Measurements from ENCODE around the gene OXSM.

OXSM gene

DNA sequence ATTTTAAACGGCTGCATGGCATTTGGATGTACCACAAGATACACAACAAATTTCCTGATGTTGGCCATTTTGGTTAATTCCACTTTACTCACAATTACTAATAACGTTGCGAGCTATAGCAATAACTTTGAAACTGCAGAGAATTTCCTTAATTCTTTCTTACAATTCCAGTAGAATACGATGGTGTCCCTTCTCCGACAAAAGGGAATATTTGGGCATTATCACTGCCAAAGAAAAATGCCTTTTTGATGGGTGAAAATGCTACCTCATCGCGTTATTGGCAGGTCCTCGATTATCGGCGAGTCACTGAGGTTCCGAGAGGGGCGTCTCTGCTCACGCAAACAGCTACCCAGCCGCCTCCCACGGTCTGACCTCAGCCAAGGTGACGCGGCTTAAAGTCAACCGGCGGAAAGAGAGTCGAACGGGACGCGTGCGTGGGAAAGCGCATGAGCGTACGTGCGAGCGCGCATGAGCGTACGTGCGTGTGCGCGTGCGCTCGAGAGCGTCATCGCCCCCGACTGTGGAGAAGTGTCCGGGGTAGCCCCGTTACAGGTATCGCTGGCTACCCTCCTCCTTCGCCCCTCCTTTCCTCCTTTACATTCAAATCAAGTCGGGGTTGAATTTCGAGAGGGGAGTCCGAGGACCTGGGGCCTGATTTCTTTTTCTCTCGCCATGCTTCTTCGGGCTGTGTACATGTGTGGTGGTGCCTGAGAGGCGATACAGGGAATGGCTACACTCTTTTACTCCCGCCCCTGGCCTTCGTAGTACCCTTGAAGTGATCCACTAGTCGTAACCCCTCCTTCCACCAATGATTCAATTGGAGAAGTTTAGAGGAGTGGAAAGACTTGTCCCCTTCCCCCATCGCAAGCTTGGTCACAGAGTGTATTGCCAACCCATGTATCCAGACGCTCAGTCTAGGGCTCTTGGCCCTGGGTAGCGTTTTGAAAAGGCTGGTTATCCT, at the start of gene OXSM:
TSS of gene OXSM (plus strand) at position 495 of the 961 bp plus-strand sequence. CDS start 931 bp downstream, outside the sequence.
- DNase-seq = peak; percentile 88 to 90

DNA sequence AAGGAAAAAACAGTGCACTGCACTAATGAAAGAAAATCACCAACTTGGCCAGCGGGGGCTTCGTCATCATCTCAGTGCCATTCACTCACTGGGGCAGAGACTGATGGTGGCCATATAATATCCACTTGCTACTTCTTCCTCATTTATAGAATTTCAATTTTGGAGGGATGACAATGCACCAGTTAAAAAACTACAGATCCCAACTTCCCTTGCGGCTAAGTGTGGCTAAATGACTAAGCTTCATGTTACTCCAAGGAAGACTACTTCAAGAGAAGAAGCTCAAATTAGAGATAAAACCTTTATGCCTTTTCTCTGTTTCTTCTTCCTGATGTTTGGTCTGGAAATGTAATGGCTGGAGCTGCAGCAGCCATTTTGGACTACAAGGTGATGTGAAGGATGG, 45.4 kb upstream of the OXSM start:
- DNase-seq = peak; percentile 8 to 12

DNA sequence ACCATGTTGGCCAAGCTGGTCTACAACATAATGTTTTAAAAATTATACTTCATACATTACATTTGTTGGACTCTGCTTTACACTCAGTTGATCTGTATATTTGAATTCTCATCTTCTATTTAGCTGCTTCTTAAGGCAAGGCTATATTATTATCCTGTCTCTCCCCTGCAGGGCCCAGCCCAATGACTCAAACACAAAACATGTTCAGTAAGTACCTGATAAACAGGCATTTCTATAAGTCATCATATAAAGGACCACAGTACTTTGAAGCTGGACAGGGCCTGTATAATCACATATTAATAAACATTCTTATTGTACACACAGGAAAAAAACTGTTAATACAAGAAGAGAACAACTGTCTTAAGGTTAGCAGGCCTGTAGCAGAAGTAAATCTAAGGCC, 42.9 kb upstream of the OXSM start:
- DNase-seq = no peak

DNA sequence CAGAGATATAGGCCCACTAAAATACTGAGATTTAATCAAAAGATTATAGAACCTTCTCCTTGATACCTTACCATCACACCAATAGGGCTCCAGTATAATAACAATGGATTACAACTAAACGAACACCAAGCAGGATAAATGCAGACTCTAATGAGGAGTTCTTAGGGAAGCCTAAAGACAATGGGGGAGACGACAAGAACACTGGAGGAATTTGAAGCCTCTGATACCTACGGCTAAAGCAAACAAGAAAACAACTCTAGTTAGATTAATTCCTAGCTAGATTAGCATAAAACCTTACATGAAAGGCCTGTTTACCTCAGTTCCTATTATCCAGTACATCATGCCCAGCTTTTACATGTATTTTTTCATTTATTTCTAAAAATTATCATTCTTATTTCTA, 41.7 kb upstream of the OXSM start:
- DNase-seq = no peak

DNA sequence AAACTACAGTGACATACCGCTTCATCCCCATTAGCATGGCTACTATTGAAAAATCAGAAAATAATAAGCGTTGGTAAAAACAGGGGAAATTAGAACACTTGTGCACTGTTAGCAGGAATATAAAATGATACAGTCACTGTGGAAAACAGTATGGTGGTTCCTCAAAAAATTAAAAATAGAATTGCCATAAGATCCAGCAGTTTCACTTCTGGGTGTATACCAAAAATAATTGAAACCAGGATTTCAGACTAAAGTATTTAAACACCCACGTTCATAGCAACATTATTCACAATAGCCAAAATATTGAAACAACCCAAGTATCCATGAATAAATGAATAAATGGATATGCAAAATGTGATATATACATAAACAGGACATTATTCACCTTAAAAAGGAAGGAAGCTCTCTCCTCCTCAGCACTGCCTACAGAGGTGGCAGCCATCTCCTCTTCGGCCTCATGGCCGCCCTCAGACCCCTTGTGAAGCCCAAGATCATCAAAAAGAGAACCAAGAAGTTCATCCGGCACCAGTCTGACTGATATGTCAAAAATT, 40.8 kb upstream of the OXSM start:
- DNase-seq = peak; percentile 25

DNA sequence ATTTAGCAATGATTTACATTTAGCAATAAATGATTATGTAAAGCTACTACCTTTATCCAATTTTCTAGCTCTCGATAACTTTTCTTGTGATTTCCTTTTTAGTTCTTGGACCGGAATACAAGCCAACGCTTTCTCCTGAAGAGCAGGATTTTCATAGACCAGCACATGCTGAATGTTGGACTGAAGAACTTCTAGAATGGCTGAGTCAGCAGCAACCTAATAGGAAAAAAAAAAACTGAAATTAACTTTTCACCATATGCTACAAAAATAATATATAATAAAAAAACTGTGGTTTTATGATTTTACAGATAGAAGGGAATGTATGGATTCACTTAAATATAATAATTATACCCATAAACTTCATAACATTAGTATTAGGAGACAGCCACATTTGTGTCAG, 38.8 kb upstream of the OXSM start:
- no peak for DNase-seq

DNA sequence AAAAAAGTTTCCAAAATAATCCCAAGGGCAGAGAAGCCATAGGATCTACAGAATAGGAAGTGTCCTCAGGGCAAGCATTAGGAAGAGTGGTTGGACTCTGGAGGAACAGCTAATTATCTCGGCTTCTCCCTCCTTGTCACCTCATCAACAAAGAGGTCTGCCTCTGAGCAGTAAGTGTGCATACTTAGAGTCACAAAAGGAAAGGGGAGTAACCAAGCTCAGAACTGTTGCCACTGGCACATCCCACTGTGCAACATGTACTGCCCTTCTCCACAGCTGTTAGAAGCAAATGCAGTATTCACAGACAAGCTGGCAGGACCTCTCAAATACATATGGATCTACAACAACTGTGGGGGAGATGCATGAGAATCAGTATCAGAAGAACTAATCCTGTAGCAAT, 38.2 kb upstream of the OXSM start:
- DNase-seq = no peak

DNA sequence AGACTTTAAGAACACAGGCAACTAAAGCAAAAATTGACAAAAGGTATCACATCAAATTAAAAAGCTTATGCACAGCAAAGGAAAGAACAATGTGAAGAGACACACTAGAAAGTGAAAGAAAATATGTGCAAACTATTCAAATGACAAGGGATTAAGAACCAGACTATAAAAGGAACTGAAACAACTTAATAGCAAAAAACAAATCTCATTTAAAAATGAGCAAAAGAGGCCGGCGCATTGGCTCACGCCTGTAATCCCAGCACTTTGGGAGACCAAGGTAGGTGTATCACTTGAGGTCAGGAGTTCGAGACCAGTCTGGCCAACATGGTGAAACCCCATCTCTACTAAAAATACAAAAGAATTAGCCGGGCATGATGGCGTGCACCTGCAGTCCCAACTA, 21.0 kb upstream of the OXSM start:
- DNase-seq = no peak

DNA sequence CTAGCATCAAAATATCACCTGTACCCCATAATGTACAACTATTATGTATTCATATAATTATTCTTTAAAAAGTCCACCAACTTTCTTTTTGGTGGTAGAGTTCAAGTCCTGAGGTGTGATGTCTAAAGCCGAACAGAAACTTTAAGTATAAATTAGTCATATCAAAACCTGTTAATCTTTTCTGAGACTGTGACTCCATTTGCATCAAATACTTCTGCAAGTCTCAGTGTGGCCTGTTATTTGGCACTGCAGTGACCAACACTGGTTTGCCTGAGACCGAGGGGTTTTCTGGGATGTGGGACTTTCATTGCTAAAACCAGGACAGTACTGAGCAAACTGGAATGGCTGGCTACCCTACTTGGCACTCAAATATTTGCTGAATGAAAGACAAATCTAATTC, 14.0 kb upstream of the OXSM start:
- DNase-seq = no peak

DNA sequence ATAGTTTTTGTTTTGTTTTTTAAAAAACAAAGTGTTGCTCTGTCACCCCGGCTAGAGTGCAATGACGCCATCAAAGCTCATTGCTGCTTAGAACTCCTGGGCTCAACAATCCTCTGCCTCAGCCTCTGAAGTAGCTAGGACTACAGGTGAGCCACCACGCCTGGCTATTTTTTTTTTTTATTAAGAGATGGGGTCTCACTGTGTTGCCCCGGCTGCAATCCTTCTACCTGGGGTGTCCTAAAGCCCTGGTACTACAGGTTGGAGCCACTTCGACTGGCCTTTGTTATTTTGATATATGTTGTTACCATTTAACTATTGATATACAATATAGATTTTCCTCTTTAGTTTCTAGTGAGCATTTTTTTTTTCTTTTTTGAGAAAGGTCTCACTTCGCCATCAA, 9.3 kb upstream of the OXSM start:
- DNase-seq = no peak

DNA sequence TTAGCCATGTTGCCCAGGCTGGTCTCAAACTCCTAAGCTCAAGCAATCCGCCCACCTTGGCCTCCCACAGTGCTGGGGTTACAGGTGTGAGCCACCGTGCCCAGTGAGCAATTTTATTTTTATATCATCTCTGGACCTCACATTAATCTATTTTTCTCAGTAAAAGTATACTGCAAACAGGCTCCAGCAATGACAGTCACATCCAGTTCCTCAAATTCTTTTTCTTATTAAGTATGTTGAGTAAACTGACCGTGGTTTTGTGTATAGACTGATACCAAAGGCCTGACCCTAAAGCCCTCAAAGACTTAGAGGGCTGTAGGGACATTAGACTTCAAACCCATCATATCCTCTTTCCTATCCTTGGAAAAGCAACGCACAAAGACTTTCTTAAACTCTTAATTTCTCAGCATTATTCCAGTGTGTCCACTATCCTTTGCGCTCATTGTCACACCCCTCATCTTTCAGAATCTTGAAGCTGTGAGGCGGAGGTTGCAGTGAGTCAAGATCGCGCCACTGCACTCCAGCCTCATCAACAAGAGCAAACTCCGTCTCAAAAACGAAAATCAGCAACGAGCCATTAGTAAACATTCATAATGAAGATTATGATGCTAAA, 8.6 kb upstream of the OXSM start:
- DNase-seq = no peak

DNA sequence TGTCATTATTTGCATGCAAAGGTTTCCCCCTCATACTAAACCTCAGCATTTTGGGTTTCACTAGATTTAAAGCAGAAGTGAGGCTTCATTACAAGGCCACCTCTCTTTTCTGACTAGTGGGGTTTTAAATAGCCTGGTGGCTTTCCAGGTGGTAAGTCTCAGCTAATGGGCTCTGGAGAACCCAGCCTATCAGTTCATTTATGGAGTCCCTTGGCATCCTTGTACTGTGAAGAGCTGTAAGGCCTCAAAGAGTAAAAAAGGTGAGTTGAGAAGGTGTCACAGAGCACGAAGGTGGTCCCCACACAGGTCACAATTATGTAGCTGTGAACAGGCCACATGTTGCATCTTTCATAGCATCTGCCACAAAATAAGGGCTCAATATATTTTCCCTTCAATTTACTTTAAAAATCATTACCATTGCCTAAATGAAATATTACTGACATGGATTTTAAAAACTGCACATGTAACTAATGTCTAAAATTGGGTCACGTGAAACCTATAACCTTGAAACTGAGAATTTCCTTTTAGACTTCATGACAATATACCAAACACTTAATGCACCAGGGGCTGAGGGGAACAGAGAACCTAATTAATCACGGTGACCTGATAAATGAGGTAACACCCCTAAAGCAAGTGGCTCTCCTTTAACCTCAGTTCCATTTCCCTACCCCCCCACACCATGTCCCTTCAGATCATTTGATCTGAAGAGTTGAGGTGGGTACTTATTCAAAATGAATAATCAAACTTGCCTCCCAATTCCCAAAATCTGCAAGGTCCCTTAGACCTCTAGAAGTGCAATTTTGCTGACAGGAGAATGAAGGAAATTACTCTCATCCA, 7.9 kb upstream of the OXSM start:
- no peak for DNase-seq

DNA sequence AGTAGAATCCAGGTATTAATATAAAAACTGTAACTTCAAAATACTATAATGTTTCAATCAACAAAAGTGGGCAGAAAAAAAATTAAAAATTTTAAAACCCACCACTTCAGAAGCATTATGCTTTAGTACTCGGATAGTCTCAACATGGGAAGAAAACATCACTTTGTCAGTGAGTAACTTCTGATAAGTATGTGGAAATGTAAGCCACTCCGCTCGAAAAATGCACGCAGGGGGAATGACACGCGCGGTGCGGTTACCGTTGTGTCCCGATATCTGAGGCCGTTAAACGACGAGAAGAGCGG, 7.3 kb upstream of the OXSM start:
- DNase-seq = no peak

DNA sequence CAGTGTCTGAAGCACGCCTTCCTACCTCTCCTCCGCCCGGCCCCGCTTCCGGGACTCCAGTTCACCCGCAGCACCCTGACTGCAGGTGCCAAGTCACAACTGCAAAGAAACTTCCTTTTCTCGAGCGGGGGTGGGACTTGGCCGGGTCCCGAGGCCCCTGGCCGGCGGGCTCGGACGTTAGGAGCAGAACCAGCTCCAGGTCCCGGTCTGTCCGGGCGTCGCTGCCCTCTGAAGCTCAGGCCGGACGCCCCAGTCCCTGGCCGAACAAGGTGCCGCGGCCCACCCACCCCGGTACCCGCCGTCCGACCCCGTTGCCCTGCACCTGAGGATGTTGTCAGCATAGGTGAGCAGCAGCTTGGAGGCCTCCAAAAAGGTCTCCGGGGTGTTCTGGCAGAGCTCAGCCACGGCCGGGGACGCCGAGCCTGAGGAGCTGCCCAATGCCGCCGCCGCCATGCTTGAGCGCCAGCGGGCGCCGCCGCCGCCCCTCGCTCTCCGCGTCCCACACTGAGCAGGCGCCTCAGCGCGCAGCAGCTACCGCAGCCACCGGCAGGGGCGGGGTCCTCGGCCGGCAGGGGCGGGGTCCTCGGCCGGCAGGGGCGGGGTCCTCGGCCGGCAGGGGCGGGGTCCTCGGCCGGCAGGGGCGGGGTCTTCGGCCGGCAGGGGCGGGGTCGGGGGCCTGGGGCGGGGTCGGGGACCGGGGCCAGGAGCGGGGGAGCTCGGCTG, 6.8 kb upstream of the OXSM start, which contains the start of gene NGLY1:
TSS of gene NGLY1 (minus strand) at position 506 of the 723 bp plus-strand sequence. CDS start at position 453, 53 bp downstream.
- peak; percentile 73 to 77 for DNase-seq

DNA sequence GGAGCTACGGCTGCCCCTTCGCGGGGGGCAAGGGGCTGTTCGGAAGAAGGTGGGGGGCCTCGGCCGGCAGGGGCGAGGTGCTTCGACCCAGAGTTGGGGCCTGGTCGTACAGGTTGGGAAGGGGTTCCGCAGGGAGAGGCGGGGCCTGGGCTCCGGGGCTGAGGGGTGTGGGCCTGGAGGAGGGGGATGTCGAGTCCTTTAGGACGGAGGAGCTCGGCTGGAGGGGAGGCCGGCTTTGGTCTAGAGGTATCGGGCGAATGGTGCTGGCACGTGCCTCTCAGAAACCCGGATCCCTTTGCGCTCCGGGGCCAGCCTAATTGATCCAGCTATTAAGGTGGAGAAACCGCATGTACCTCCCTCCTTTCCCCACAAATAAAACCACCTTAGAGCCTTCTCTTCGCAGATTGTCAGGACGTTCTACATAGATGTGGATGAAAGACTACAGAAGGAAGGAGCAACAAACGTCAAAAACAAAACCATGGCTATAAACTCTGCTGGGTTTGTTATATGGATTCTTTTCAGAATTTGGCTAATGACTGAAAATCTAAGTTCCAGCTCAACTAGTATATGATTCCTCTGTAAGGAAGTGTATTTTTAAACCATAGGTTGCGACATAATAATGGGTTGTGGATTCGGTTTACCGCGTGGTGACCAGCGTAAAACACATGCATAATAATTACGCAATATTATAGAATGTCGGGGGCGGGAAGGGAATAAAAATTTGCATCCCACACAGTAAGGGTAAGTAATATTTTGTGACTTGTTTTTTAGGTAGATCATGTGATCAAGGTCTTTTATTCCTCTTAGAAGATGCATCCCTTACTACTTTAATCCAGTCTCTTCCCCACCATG, 6.0 kb upstream of the OXSM start:
- peak; percentile 66 to 67 for DNase-seq

DNA sequence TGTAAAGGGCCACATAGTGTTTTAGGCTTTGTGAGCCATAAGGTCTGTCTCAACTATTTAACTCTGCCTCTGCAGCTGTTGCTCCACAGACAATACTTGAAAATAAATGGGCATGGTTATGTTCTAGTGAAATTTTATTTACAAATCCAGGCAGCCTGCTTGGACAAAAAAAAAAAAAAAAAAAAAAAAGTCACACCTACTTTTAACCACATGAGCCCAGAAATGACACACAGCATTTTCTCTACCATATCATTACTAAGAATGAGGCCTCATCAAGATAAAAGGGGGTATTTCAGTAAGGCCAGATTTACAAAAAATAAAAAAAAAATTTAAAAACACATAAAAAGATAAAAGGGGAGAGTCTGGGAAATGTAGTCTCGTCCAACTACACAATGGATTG, 4.9 kb upstream of the OXSM start:
- no peak for DNase-seq

DNA sequence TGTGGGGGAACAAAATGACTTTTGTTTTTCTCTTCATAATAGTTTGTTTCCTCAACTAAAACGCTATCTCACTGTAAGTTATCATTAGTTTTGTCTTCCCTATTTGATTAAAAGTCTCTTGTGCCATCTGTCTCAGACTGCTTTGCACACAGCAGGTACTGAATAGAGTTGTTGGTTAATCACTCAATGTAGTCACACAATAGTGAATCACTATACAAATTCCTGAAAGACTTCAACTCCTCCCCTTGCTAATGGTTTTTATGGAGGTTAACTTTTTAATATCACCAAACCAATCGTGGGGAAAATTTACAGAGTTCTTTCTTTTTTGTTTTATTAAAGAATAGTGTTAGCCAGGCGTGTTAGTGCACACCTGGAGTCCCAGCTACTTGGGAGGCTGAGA, 4.1 kb upstream of the OXSM start:
- no peak for DNase-seq

DNA sequence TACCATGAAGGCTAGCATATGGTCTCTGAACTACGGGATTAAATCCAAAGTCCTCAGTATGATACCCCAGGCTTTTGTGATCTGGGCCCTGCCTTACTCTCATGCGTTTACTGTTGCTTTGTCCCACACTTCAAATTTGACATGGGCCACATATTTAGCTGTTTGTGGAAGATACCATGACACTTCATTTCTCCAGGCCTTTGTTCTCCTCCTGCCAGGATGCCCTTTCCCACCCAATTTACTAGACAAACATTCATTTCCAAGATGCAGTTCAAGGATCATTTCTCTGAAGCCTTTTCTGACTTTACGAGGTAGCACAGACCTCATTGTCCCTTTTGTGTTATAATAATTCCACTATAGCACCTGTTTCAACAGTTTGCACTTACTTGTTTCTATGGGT, 2.2 kb upstream of the OXSM start:
- no peak for DNase-seq

DNA sequence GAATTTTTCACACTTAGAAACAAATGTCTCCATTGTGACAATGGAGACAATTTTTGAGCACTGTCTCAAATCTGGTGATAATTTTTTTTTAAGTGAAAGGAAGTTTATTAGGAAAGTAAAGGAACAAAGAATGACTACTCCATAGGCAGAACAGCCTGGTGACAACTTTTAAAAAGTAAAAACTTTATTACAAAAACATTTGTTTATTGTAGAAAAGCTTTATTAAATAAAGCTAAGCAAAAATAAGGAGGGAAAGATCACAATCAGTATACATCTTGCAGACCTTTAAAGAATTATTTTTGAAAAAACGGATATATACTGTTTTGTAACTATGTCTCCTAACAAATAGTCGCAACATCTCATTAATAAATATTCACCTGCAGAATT, 688 bp upstream of the OXSM start:
- no peak for DNase-seq

DNA sequence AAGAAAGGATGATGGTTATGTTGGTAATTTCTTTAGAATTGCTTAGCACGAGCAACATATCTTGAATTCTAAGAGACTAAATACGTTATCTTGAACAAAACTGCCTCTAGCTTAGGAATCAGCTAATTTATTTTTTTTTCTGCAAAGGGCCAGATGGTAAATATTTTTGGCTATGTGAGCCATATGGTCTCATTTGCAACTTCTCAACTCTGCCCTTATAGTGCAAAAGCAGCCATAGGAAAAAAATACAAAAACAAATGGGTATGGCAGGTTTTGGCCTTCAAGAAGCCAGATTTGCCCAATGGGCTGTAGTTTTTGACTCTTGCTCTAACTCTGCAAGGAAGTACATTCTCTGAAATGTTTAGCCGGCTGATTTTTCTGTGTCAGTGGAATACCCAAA, 11.9 kb downstream of the OXSM start:
- no peak for DNase-seq

DNA sequence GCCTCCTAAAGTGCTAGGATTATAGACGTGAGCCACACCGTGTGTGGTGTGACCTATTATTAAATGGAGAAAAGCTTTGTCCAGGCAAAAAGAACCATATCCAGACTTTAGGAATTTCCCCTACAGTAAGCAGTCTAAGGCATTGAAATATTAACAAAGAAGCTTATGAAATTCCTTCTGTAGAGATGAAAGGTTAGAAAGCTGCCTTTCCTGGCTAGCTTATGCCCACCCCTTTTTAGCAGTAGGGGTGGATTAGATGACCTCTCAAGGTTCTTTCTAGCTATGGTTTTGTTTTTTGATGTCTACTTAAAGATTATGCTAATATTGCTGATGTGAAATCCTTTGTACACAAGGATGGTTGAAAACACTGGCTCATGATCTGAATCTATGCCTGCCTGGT, 13.9 kb downstream of the OXSM start:
- no peak for DNase-seq

DNA sequence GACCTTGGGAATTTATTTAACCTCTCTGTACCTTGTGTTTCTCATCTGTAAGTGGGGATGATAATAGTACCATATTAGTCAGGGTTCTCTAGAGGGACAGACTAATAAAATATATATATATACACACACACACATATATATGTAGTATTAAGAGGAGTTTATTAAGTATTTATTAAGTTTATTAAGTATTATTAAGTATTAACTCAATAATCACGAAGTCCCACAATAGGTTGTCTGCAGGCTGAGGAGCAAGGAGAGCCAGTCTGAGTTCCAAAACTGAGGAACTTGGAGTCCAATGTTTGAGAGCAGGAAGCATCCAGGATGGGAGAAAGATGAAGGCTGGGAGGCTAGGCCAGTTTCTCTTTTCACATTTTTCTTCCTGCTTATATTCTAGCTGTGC, 14.8 kb downstream of the OXSM start:
- no peak for DNase-seq
